HCT116 (cell line): Measurements from ENCODE around the gene AKAP13.

ENCODE experiments used
- CTCF ChIP-seq, 3 experiments: fragments of 200-600 bp in 1 of 3; sonication (generic) in 1 of 3; IDR thresholded peaks in 2 of 3; conservative IDR thresholded peaks in 1 of 3; 2 replicates each; pipeline ENCODE4 v1.5.1; 2012 to 2017; ENCODE audit warnings: low read depth in 2 of 3, low read length in 2 of 3, antibody characterized with exemption in 1 of 3, borderline replicate concordance in 1 of 3, control low read depth in 1 of 3, mild to moderate bottlenecking in 1 of 3, mixed read lengths in 1 of 3, mixed run types in 1 of 3, moderate library complexity in 1 of 3; ENCODE audit not compliant: insufficient read depth in 1 of 3
- MAX ChIP-seq: IDR thresholded peaks from 2 replicates; pipeline ENCODE4 v1.6.1; 2012
- POLR2A ChIP-seq: IDR thresholded peaks from 2 replicates; pipeline ENCODE4 v1.7.0; 2011; ENCODE audit warnings: borderline replicate concordance; ENCODE audit not compliant: insufficient read depth, insufficient read length; ENCODE audit errors: extremely low read depth
- RAD21 ChIP-seq: IDR thresholded peaks from 2 replicates; pipeline ENCODE4 v1.6.1; 2012; ENCODE audit warnings: low read depth, mild to moderate bottlenecking
- TCF7L2 ChIP-seq: IDR thresholded peaks from 2 replicates; pipeline ENCODE4 v1.7.0; 2011; ENCODE audit warnings: borderline replicate concordance, inconsistent platforms; ENCODE audit not compliant: insufficient read depth, insufficient read length; ENCODE audit errors: extremely low read depth
- ZNF274 ChIP-seq: fragments of 200-500 bp; sonication (Bioruptor generic); IDR thresholded peaks from 2 replicates; pipeline ENCODE4 v1.6.1; 2014; ENCODE audit warnings: mild to moderate bottlenecking, low read depth, low read length, inconsistent platforms

GRCh38 chr15:85480923-85481322, 100.5 kb downstream of the AKAP13 start:
- TF ChIP-seq ZNF274 (no peak), POLR2A (no peak), CTCF (IDR thresholded peaks at IDR 0.05 in 2 of 3, conservative IDR thresholded peaks at IDR 0.05 in 1 of 3; ENCODE audit: borderline replicate concordance in 1 of 3, insufficient read depth in 1 of 3, low read depth in 2 of 3, low read length in 2 of 3) (no peak), MAX (no peak), TCF7L2 (no peak), RAD21 (no peak)
